ENCODE data around the gene RDM1.

DNA sequence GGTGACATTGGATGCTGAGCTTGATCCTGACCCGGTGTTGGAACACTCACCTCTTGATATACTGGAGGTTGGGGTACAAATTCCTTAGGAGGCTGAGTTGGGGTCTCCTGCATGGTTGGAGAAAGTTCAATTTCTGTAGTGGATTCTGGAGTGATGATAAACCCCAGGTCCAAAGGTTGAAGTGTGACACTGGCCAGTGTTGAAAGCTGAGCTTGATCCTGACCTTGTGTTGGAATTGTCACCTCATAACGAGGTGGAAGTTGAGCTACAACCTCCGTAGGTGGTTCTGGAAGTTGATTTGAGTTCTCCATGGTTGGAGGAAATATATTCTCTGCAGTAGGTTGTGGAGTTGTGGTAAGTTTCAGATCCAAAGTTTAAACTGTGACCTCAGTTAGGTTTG lies 21.2 kb downstream of the RDM1 start:
- TF ChIP-seq POLR2A (IDR thresholded peaks at IDR 0.05), result no peak
- TF ChIP-seq POLR2AphosphoS5 (IDR thresholded peaks at IDR 0.05), result no peak
- TF ChIP-seq, protein P1, sequence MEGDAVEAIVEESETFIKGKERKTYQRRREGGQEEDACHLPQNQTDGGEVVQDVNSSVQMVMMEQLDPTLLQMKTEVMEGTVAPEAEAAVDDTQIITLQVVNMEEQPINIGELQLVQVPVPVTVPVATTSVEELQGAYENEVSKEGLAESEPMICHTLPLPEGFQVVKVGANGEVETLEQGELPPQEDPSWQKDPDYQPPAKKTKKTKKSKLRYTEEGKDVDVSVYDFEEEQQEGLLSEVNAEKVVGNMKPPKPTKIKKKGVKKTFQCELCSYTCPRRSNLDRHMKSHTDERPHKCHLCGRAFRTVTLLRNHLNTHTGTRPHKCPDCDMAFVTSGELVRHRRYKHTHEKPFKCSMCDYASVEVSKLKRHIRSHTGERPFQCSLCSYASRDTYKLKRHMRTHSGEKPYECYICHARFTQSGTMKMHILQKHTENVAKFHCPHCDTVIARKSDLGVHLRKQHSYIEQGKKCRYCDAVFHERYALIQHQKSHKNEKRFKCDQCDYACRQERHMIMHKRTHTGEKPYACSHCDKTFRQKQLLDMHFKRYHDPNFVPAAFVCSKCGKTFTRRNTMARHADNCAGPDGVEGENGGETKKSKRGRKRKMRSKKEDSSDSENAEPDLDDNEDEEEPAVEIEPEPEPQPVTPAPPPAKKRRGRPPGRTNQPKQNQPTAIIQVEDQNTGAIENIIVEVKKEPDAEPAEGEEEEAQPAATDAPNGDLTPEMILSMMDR (IDR thresholded peaks at IDR 0.05), result no peak
